A549 (cell line): ENCODE measurements around the gene CERS6. TPM values are rescaled to one million over a fixed set of nuclear protein-coding genes. Genes with fewer than 3 reads are reported as not detected.

Experiments
- ATAC-seq, 2 experiments: fragments of 200-7000 bp in 1 of 2; fragments of >200 bp in 1 of 2; cut with Nextera tagmentation in 1 of 2; cut with Tn5 transposase in 1 of 2; 3 replicates each; pipeline versions ENCODE4 v1.8.0 to v1.9.1; 2018 to 2020; ENCODE audit warnings: mild to moderate bottlenecking in 1 of 2, moderate library complexity in 1 of 2
- CTCF ChIA-PET: fragments of 300-600 bp; sonication (Branson Sonifier 250); formaldehyde crosslinking; extraction: SDS; loops from one replicate; lab custom pipeline; 2021; ENCODE audit warnings: antibody characterized with exemption, inconsistent platforms; lab: Yijun Ruan, JAX
- POLR2A ChIA-PET: fragments of 350-600 bp; formaldehyde crosslinking; extraction: SDS; loops from one replicate; lab custom pipeline; 2021; ENCODE audit warnings: antibody characterized with exemption, inconsistent platforms; lab: Yijun Ruan, JAX
- DNase-seq, 2 experiments: peaks; one replicate each; pipeline versions ENCODE4 v3.0.0 to v3.0.0-alpha.2; 2011 to 2016; ENCODE audit warnings: low read depth in 1 of 2, low spot score in 1 of 2
- FAIRE-seq: peaks from 2 replicates; lab custom pipeline; 2011; peaks lifted over from hg19 to GRCh38; lab: Jason Lieb, UNC
- H3K27ac ChIP-seq, 2 experiments: fragments of >200 bp; sonication (Bioruptor Twin); formaldehyde crosslinking; 3 replicates each; pipeline ENCODE4 v1.5.1; 2016 to 2017
- H3K4me1 ChIP-seq: fragments of >200 bp; sonication (Bioruptor Twin); formaldehyde crosslinking; 3 replicates; pipeline ENCODE4 v1.6.1; 2016
- H3K4me2 ChIP-seq: fragments of >200 bp; sonication (Bioruptor Twin); formaldehyde crosslinking; 3 replicates; pipeline ENCODE4 v1.6.1; 2016
- H3K4me3 ChIP-seq: fragments of >200 bp; sonication (Bioruptor Twin); formaldehyde crosslinking; 3 replicates; pipeline ENCODE4 v1.5.1; 2016
- H3K9me3 ChIP-seq: fragments of >200 bp; sonication (Bioruptor Twin); formaldehyde crosslinking; 3 replicates; pipeline ENCODE4 v1.6.1; 2016
- BHLHE40 ChIP-seq: IDR thresholded peaks from 2 replicates; pipeline ENCODE4 v1.6.1; 2012; ENCODE audit warnings: low read depth, low read length, inconsistent platforms
- CBX8 ChIP-seq: fragments of 200-600 bp; sonication (generic); IDR thresholded peaks from 2 replicates; pipeline ENCODE4 v1.6.1; 2016
- EP300 ChIP-seq, 2 experiments: fragments of >200 bp; sonication (Bioruptor Twin); formaldehyde crosslinking; IDR thresholded peaks; 2 replicates in 1 of 2; 3 replicates in 1 of 2; pipeline ENCODE4 v1.6.1; 2016 to 2017
- GATA3 ChIP-seq: IDR thresholded peaks from 2 replicates; pipeline ENCODE4 v1.6.1; 2012; ENCODE audit warnings: borderline replicate concordance
- HEYL ChIP-seq: fragments of 250-450 bp; sonication (Bioruptor Pico); IDR thresholded peaks from 2 replicates; pipeline ENCODE4 v1.8.0; 2021; ENCODE audit warnings: mild to moderate bottlenecking, moderate library complexity
- HOXA7 ChIP-seq: fragments of 250-450 bp; sonication (Bioruptor Pico); IDR thresholded peaks from 2 replicates; pipeline ENCODE4 v1.5.0; 2020; ENCODE audit warnings: mild to moderate bottlenecking, moderate library complexity
- JUNB ChIP-seq: fragments of >200 bp; sonication (Bioruptor Twin); formaldehyde crosslinking; IDR thresholded peaks from 2 replicates; pipeline ENCODE4 v1.6.1; 2016
- KDM1A ChIP-seq: fragments of 200-600 bp; sonication (generic); IDR thresholded peaks from 2 replicates; pipeline ENCODE4 v1.6.1; 2016; ENCODE audit warnings: low read depth, mild to moderate bottlenecking
- KDM5A ChIP-seq: fragments of 200-600 bp; sonication (generic); IDR thresholded peaks from 2 replicates; pipeline ENCODE4 v1.6.1; 2016; ENCODE audit warnings: antibody characterized with exemption, mild to moderate bottlenecking
- MAFK ChIP-seq: fragments of 450-650 bp; IDR thresholded peaks from 2 replicates; pipeline ENCODE4 v1.6.1; 2014; ENCODE audit not compliant: partially characterized antibody
- MAZ ChIP-seq: fragments of 150-350 bp; IDR thresholded peaks from 2 replicates; pipeline ENCODE4 v1.6.1; 2014; ENCODE audit warnings: antibody characterized with exemption, low read depth, low read length, borderline replicate concordance
- MYC ChIP-seq: IDR thresholded peaks from 2 replicates; pipeline ENCODE4 v1.6.1; 2012; ENCODE audit warnings: mild to moderate bottlenecking, inconsistent platforms, low read length, improper control_type of control experiment, borderline replicate concordance
- POLR2A ChIP-seq: IDR thresholded peaks from 2 replicates; pipeline ENCODE4 v1.6.1; 2012; ENCODE audit warnings: mild to moderate bottlenecking, low read length
- RAD21 ChIP-seq, 2 experiments: fragments of >200 bp in 1 of 2; sonication (Bioruptor Twin) in 1 of 2; formaldehyde crosslinking in 1 of 2; IDR thresholded peaks in 1 of 2; conservative IDR thresholded peaks in 1 of 2; 2 replicates in 1 of 2; 3 replicates in 1 of 2; pipeline ENCODE4 v1.6.1; 2012 to 2018; ENCODE audit warnings: inconsistent platforms in 1 of 2
- RARB ChIP-seq: fragments of 250-450 bp; sonication (Bioruptor Pico); IDR thresholded peaks from 2 replicates; pipeline ENCODE4 v1.8.0; 2021; ENCODE audit warnings: mild to moderate bottlenecking, moderate library complexity
- RFX5 ChIP-seq: fragments of 450-650 bp; IDR thresholded peaks from 2 replicates; pipeline ENCODE4 v1.7.1; 2014; ENCODE audit warnings: antibody characterized with exemption, mild to moderate bottlenecking, moderate library complexity
- RNF2 ChIP-seq: fragments of 200-600 bp; sonication (generic); IDR thresholded peaks from 2 replicates; pipeline ENCODE4 v1.6.1; 2016; ENCODE audit warnings: low read depth, mild to moderate bottlenecking, antibody characterized with exemption, moderate library complexity, borderline replicate concordance
- TP53 ChIP-seq: fragments of 250-450 bp; sonication (Bioruptor Pico); IDR thresholded peaks from 2 replicates; pipeline ENCODE4 v1.5.0; 2021; ENCODE audit warnings: mild to moderate bottlenecking, moderate library complexity
- ZFP36 ChIP-seq: fragments of 450-650 bp; IDR thresholded peaks from 2 replicates; pipeline ENCODE4 v1.6.1; 2014; ENCODE audit warnings: borderline replicate concordance; ENCODE audit not compliant: partially characterized antibody
- ZNF302 ChIP-seq: fragments of 250-450 bp; sonication (Bioruptor Pico); IDR thresholded peaks from 2 replicates; pipeline ENCODE4 v1.9.0; 2021; ENCODE audit warnings: inconsistent platforms, mild to moderate bottlenecking, moderate library complexity
- ZSCAN20 ChIP-seq: fragments of 250-450 bp; sonication (Bioruptor Pico); IDR thresholded peaks from 2 replicates; pipeline ENCODE4 v1.8.0; 2022; ENCODE audit warnings: mild to moderate bottlenecking, moderate library complexity
- WGBS: methylation state at CpG from one replicate; pipeline ENCODE4 v1.1.6; 2017; ENCODE audit errors: missing lambda C conversion rate; 5-methylcytosine and 5-hydroxymethylcytosine counted together
- polyA plus RNA-seq, 4 experiments: library from polyadenylated mRNA; depleted of rRNA in 3 of 4; stranded (reverse); fragments of >200 nt; fragmentation: RNase III in 1 of 4; extraction: RNeasy Plus Mini Kit Qiagen cat#74134 plus additional on column Dnase treatment in 1 of 4; gene quantifications; 2 replicates in 3 of 4; 3 replicates in 1 of 4; pipeline ENCODE4 v1.2.3, GENCODE V29; 2011 to 2017
- TF ChIP-seq, protein P1 (sequence below): fragments of 250-450 bp; sonication (Bioruptor Pico); IDR thresholded peaks from 2 replicates; pipeline ENCODE4 v1.5.0; 2020; ENCODE audit warnings: low read depth, mild to moderate bottlenecking, moderate library complexity
- TF ChIP-seq, protein P2 (sequence below): fragments of 450-650 bp; IDR thresholded peaks from 2 replicates; pipeline ENCODE4 v1.6.1; 2014; ENCODE audit warnings: antibody characterized with exemption
- TF ChIP-seq, protein P3 (sequence below): fragments of >200 bp; sonication (Bioruptor Twin); formaldehyde crosslinking; IDR thresholded peaks from 3 replicates; pipeline ENCODE4 v1.5.1; 2016

The CERS6 gene
- polyA plus RNA-seq, 2 of the 4 experiments (the other 2 are of a cell fraction) = 12.0 to 16.9 TPM

DNA sequence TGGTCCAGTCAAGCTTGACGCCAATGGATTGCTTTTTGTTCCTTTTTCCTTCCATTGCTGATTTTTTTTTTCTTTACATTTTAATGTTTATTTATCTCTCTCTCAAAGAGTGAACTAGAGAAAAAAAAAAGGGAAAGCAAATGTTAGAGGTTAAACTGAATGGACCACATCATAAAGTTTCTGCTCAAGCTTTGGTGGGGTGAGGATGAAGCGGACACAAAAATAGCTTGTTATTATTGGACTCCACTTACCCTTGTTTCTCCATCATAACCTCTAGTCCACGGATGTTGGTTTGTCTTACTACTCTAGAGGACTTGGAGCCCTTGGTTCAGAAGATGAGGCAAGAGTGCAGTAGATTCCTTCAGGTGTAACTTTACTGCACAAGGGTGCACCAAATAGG, 27.6 kb upstream of the CERS6 start:
- H3K27ac ChIP-seq = no peak overlapping the region
- DNase-seq = no peak
- no peak for TF ChIP-seq TP53 (CRISPR knock-in tag)
- no peak for TF ChIP-seq EP300 (IDR thresholded peaks at IDR 0.05)
- TF ChIP-seq KDM5A = no peak
- no peak for TF ChIP-seq MAFK
- no peak for TF ChIP-seq HEYL (CRISPR knock-in tag)
- no peak for TF ChIP-seq RFX5
- no peak for TF ChIP-seq KDM1A
- no peak for TF ChIP-seq CBX8
- TF ChIP-seq JUNB = no peak
- TF ChIP-seq MYC = no peak
- TF ChIP-seq POLR2A = no peak
- TF ChIP-seq HOXA7 (CRISPR knock-in tag) = no peak
- TF ChIP-seq ZFP36 = no peak
- TF ChIP-seq MAZ = no peak
- WGBS = 77% methylated on average over 3 of the region's 3 CpGs
- POLR2A ChIA-PET = no interaction called here
- no peak for ATAC-seq
- no peak overlapping the region for H3K4me3 ChIP-seq
- H3K9me3 ChIP-seq = no peaks in the 10 kb centered on the region
- no peak overlapping the region for H3K4me2 ChIP-seq
- CTCF ChIA-PET = no interaction called here
- H3K4me1 ChIP-seq = no peaks in the 10 kb centered on the region
- no peak for FAIRE-seq

DNA sequence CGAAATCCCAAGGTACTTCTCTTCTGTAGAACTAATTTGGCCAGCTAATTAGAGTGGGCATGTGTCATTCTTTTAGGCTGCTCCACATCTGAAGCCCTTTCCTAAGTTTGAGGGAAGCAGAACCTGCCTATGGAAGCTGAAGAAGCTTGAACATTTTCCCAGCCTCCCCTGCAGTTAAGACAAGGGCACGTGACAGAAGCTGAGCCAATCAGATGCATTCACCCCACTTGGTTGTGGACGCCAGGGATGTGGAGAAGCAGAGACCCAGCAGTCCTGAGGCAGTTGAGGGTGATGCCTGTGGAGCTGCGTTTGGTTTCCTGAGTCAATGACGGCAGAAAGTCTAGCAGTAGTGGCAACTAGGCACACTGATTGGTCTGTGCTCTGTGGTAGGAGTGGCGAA, 26.1 kb upstream of the CERS6 start:
- no peak for TF ChIP-seq BHLHE40
- TF ChIP-seq MAZ = no peak
- TF ChIP-seq, protein P1, sequence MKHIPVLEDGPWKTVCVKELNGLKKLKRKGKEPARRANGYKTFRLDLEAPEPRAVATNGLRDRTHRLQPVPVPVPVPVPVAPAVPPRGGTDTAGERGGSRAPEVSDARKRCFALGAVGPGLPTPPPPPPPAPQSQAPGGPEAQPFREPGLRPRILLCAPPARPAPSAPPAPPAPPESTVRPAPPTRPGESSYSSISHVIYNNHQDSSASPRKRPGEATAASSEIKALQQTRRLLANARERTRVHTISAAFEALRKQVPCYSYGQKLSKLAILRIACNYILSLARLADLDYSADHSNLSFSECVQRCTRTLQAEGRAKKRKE = no peak
- TF ChIP-seq, protein P2, sequence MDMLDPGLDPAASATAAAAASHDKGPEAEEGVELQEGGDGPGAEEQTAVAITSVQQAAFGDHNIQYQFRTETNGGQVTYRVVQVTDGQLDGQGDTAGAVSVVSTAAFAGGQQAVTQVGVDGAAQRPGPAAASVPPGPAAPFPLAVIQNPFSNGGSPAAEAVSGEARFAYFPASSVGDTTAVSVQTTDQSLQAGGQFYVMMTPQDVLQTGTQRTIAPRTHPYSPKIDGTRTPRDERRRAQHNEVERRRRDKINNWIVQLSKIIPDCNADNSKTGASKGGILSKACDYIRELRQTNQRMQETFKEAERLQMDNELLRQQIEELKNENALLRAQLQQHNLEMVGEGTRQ = peak; percentile 36; the same call in 1 of the 2 replicates
- TF ChIP-seq, all 56 proteins: peak for 1
- ATAC-seq = peak in 1 of 2 experiments; percentile 32; a peak in 2 of 6 replicates
- no peaks in the 10 kb centered on the region for H3K9me3 ChIP-seq
- H3K4me1 ChIP-seq = no peaks in the 10 kb centered on the region
- no peak for DNase-seq
- H3K27ac ChIP-seq = no peak overlapping the region
- no peak overlapping the region for H3K4me3 ChIP-seq
- CTCF ChIA-PET = no interaction called here
- POLR2A ChIA-PET = no interaction called here
- FAIRE-seq = no peak
- WGBS = 41% methylated on average over 6 of the region's 6 CpGs
- H3K4me2 ChIP-seq = no peak overlapping the region

DNA sequence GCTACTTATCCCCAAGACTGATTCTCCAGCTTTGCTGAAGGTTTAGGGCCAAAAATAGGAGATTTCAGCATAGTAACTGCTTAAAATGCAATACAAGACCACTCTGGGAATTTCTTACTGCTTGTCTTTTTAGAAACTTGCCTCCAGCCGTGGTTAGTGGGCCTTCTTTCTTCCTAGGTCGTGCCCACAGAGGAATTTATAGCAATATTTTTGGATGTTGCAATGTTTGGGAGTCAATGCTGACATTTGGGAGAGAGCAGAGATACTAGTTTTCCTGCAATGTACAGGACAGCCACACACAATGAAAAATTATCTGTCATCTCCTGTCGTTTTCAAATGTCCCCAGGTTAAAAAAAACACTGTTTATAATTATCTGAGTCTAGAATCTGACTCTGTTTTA, 25.6 kb upstream of the CERS6 start:
- FAIRE-seq (no peak), DNase-seq (no peak), ATAC-seq (no peak)
- Histone ChIP-seq H3K27ac (no peak overlapping the region), H3K9me3 (no peaks in the 10 kb centered on the region), H3K4me3 (no peak overlapping the region), H3K4me2 (no peak overlapping the region), H3K4me1 (no peaks in the 10 kb centered on the region)
- ChIA-PET CTCF (no interaction called here), POLR2A (no interaction called here)
- WGBS = 8% methylated on average over 3 of the region's 3 CpGs
- TF ChIP-seq, protein P3, sequence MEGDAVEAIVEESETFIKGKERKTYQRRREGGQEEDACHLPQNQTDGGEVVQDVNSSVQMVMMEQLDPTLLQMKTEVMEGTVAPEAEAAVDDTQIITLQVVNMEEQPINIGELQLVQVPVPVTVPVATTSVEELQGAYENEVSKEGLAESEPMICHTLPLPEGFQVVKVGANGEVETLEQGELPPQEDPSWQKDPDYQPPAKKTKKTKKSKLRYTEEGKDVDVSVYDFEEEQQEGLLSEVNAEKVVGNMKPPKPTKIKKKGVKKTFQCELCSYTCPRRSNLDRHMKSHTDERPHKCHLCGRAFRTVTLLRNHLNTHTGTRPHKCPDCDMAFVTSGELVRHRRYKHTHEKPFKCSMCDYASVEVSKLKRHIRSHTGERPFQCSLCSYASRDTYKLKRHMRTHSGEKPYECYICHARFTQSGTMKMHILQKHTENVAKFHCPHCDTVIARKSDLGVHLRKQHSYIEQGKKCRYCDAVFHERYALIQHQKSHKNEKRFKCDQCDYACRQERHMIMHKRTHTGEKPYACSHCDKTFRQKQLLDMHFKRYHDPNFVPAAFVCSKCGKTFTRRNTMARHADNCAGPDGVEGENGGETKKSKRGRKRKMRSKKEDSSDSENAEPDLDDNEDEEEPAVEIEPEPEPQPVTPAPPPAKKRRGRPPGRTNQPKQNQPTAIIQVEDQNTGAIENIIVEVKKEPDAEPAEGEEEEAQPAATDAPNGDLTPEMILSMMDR = no peak
- TF ChIP-seq KDM1A = no peak
- no peak for TF ChIP-seq RAD21 (conservative IDR thresholded peaks at IDR 0.05 in 1 of 2, IDR thresholded peaks at IDR 0.05 in 1 of 2)
- no peak for TF ChIP-seq TP53 (CRISPR knock-in tag)
- TF ChIP-seq GATA3 = no peak
- no peak for TF ChIP-seq RNF2
- TF ChIP-seq RARB (CRISPR knock-in tag) = no peak
- no peak for TF ChIP-seq ZSCAN20
- no peak for TF ChIP-seq ZNF302 (CRISPR knock-in tag)
- TF ChIP-seq, protein P1 = no peak
